CD14-positive monocyte (primary cell): ENCODE data around the gene EFCAB7. TPM values are rescaled to one million over a fixed set of nuclear protein-coding genes. Genes with fewer than 3 reads are reported as not detected.

ENCODE experiments used
- DNase-seq, 3 donors: peaks; one replicate each; pipeline ENCODE4 v3.0.0-alpha.2; 2011 to 2022
- H2AFZ ChIP-seq: 2 replicates; pipeline ENCODE4 v1.6.0; 2012; ENCODE audit warnings: mild to moderate bottlenecking, low read depth, low read length, inconsistent platforms; ENCODE audit not compliant: insufficient read depth, poor library complexity, severe bottlenecking
- H3K27ac ChIP-seq, 2 donors: 1 replicate in 1 of 2; 2 replicates in 1 of 2; pipeline ENCODE4 v1.5.1; 2012 to 2013; ENCODE audit warnings: low read length in 2 of 2, control low read depth in 1 of 2, inconsistent platforms in 1 of 2, low read depth in 1 of 2, mild to moderate bottlenecking in 1 of 2
- H3K27me3 ChIP-seq, 2 donors: one replicate each; pipeline versions ENCODE4 v1.6.0 to v1.6.1; 2011 to 2013; ENCODE audit warnings: low read length in 2 of 2; ENCODE audit not compliant: control insufficient read depth in 2 of 2, insufficient read depth in 2 of 2
- H3K36me3 ChIP-seq, 2 donors: replicated peaks in 1 of 2; 1 replicate in 1 of 2; 2 replicates in 1 of 2; pipeline versions ENCODE4 v1.5.1 to v1.6.1; 2012 to 2013; ENCODE audit warnings: low read length in 2 of 2, control low read depth in 1 of 2, inconsistent platforms in 1 of 2, mild to moderate bottlenecking in 1 of 2; ENCODE audit not compliant: insufficient read depth in 2 of 2, control insufficient read depth in 1 of 2
- H3K4me1 ChIP-seq, 2 donors: 1 replicate in 1 of 2; 2 replicates in 1 of 2; pipeline versions ENCODE4 v1.5.1 to v1.6.1; 2012 to 2013; ENCODE audit warnings: low read length in 2 of 2, control low read depth in 1 of 2, inconsistent platforms in 1 of 2, mild to moderate bottlenecking in 1 of 2, moderate library complexity in 1 of 2; ENCODE audit not compliant: insufficient read depth in 2 of 2, control insufficient read depth in 1 of 2
- H3K4me2 ChIP-seq: replicated peaks from 2 replicates; pipeline ENCODE3; 2012; ENCODE audit warnings: low read length, moderate library complexity, mild to moderate bottlenecking; ENCODE audit not compliant: poor library complexity, severe bottlenecking; ENCODE audit errors: extremely low read depth
- H3K4me3 ChIP-seq, 3 experiments: fragments of 200-600 bp in 1 of 3; sonication (generic) in 1 of 3; replicated peaks in 1 of 3; 1 replicate in 2 of 3; 2 replicates in 1 of 3; pipeline ENCODE4 v1.5.1; 2011 to 2013; ENCODE audit warnings: low read length in 3 of 3, mild to moderate bottlenecking in 3 of 3, control low read depth in 2 of 3, low read depth in 2 of 3, inconsistent platforms in 1 of 3, moderate library complexity in 1 of 3
- H3K79me2 ChIP-seq: 2 replicates; pipeline ENCODE4 v1.6.0; 2012; ENCODE audit warnings: mild to moderate bottlenecking, control low read depth, inconsistent platforms, low read length, moderate library complexity; ENCODE audit not compliant: insufficient read depth
- H3K9ac ChIP-seq: 2 replicates; pipeline ENCODE4 v1.6.0; 2017; ENCODE audit warnings: low read length, mild to moderate bottlenecking; ENCODE audit not compliant: insufficient read depth, poor library complexity, severe bottlenecking
- H3K9me3 ChIP-seq, 2 donors: replicated peaks in 1 of 2; 1 replicate in 1 of 2; 2 replicates in 1 of 2; pipeline versions ENCODE4 v1.5.1 to v1.6.1; 2012 to 2013; ENCODE audit warnings: low read length in 2 of 2, control low read depth in 1 of 2; ENCODE audit not compliant: control insufficient read depth in 1 of 2, insufficient read depth in 1 of 2
- H4K20me1 ChIP-seq: 2 replicates; pipeline ENCODE4 v1.6.0; 2012; ENCODE audit warnings: mild to moderate bottlenecking, low read length, control low read depth, moderate library complexity; ENCODE audit not compliant: insufficient read depth
- H3K27ac Mint-ChIP-seq, 7 donors: one replicate each; pipeline ENCODE4 v1.8.0; 2020; ENCODE audit warnings: mild to moderate bottlenecking in 7 of 7, mixed read lengths in 7 of 7, moderate library complexity in 6 of 7, inconsistent platforms in 2 of 7
- H3K27me3 Mint-ChIP-seq, 3 donors: one replicate each; pipeline ENCODE4 v1.8.0; 2021 to 2022; ENCODE audit warnings: low read depth in 3 of 3, mild to moderate bottlenecking in 3 of 3, mixed read lengths in 3 of 3, moderate library complexity in 3 of 3, inconsistent platforms in 1 of 3
- H3K36me3 Mint-ChIP-seq, 2 donors: one replicate each; pipeline ENCODE4 v1.8.0; 2020; ENCODE audit warnings: mixed read lengths in 2 of 2, inconsistent platforms in 1 of 2, mild to moderate bottlenecking in 1 of 2
- H3K4me1 Mint-ChIP-seq: one replicate; pipeline ENCODE4 v1.8.0; 2020; ENCODE audit warnings: mild to moderate bottlenecking, mixed read lengths
- H3K4me3 Mint-ChIP-seq, 2 donors: one replicate each; pipeline ENCODE4 v1.8.0; 2020; ENCODE audit warnings: mild to moderate bottlenecking in 2 of 2, mixed read lengths in 2 of 2, moderate library complexity in 1 of 2
- H3K9me3 Mint-ChIP-seq, 7 donors: one replicate each; pipeline ENCODE4 v1.8.0; 2020 to 2022; ENCODE audit warnings: mixed read lengths in 7 of 7, mild to moderate bottlenecking in 6 of 7, moderate library complexity in 6 of 7, inconsistent platforms in 2 of 7
- WGBS: methylation state at CpG from one replicate; pipeline ENCODE4 v1.1.5; 2013; ENCODE audit warnings: missing lambda C conversion rate; ENCODE audit not compliant: insufficient coverage; 5-methylcytosine and 5-hydroxymethylcytosine counted together
- intact Hi-C, 2 donors: fragments of 100-400 bp; cut with micrococcal nuclease; formaldehyde crosslinking; loops; one replicate each; pipeline versions ENCODE4 v1.15.0 to v1.15.1; 2023
- polyA plus RNA-seq, 3 donors: library from polyadenylated mRNA; depleted of rRNA in 1 of 3; unstranded in 2 of 3; stranded (reverse) in 1 of 3; fragments of 300-500 nt in 2 of 3; fragments of >200 nt in 1 of 3; fragmentation: Illumina TruSeq in 2 of 3; gene quantifications; 1 replicate in 2 of 3; 2 replicates in 1 of 3; pipeline ENCODE4 v1.2.3, GENCODE V29; 2012 to 2021
- TF ChIP-seq, protein P1 (sequence below): fragments of 200-600 bp; IDR thresholded peaks from one replicate; pipeline ENCODE4 v1.8.0; 2022; ENCODE audit warnings: antibody characterized with exemption, mild to moderate bottlenecking

The EFCAB7 gene
- polyA plus RNA-seq, 3 donors = 0.37 to 2.2 (median 0.92) TPM

DNA sequence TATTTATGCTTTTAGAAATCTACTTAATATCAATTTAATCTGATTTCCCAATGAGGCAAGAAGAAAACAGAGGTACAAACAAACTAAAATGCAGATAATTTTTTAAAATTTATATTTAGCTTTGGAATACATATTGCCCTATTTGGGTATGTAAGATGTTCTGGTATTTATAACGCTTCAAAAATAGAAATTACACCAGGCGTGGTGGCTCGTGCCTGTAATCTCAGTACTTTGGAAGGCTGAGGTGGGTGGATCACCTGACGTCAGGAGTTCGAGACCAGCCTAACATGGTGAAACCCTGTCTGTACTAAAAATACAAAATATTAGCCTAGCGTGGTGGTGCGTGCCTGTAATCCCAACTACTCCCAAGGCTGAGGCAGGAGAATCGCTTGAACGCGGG, 13.6 kb upstream of the EFCAB7 start:
- H3K4me1 Mint-ChIP-seq = no peaks in the 10 kb centered on the region
- Histone ChIP-seq H3K27ac (no peak overlapping the region), H3K9ac (no peak overlapping the region), H3K36me3 (peaks cover 14 to 20% of the 10 kb centered on the region in 2 donors), H2AFZ (no peak overlapping the region), H3K9me3 (no peaks in the 10 kb centered on the region), H3K79me2 (no peaks in the 10 kb centered on the region), H3K4me3 (no peak overlapping the region), H3K4me1 (no peaks in the 10 kb centered on the region), H3K4me2 (no peak overlapping the region), H3K27me3 (no peaks in the 10 kb centered on the region), H4K20me1 (no peaks in the 10 kb centered on the region)
- TF ChIP-seq, protein P1, sequence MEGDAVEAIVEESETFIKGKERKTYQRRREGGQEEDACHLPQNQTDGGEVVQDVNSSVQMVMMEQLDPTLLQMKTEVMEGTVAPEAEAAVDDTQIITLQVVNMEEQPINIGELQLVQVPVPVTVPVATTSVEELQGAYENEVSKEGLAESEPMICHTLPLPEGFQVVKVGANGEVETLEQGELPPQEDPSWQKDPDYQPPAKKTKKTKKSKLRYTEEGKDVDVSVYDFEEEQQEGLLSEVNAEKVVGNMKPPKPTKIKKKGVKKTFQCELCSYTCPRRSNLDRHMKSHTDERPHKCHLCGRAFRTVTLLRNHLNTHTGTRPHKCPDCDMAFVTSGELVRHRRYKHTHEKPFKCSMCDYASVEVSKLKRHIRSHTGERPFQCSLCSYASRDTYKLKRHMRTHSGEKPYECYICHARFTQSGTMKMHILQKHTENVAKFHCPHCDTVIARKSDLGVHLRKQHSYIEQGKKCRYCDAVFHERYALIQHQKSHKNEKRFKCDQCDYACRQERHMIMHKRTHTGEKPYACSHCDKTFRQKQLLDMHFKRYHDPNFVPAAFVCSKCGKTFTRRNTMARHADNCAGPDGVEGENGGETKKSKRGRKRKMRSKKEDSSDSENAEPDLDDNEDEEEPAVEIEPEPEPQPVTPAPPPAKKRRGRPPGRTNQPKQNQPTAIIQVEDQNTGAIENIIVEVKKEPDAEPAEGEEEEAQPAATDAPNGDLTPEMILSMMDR = no peak
- no peak overlapping the region for H3K4me3 Mint-ChIP-seq
- peaks cover 21 to 24% of the 10 kb centered on the region in 2 donors for H3K36me3 Mint-ChIP-seq
- no peak overlapping the region for H3K27ac Mint-ChIP-seq
- no peaks in the 10 kb centered on the region for H3K27me3 Mint-ChIP-seq
- DNase-seq = no peak
- intact Hi-C loops = no loop called here
- peaks cover 0 to 18% (median 3%) of the 10 kb centered on the region in 7 donors for H3K9me3 Mint-ChIP-seq
- 100% methylated on average over 1 of the region's 10 CpGs for WGBS

DNA sequence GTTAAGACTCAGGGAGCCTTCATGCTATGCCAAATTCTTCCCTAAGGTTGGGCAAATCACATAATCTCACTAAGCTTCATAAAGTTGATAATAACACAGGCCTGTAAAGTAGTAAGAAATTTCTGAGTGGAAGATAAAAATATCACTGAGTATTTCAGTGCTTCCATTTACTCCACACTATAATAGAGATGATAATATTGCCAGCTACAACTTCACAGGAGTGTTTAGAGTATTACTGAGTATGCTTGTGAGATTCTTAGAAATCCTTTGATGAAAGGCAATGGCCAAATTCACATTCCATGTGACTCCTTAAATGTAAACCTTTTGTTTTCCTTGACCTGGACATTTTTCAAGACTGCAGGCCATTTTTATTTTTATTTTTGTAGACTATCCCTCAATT, 10.7 kb upstream of the EFCAB7 start:
- no peak for DNase-seq
- Mint-ChIP-seq H3K27me3 (no peaks in the 10 kb centered on the region), H3K4me1 (no peaks in the 10 kb centered on the region), H3K36me3 (peaks cover 6 to 14% of the 10 kb centered on the region in 2 donors), H3K4me3 (no peak overlapping the region), H3K9me3 (peaks cover 0 to 4% (median 2%) of the 10 kb centered on the region in 7 donors), H3K27ac (no peak overlapping the region)
- H3K4me3 ChIP-seq = no peak overlapping the region
- no peak overlapping the region for H2AFZ ChIP-seq
- no peaks in the 10 kb centered on the region for H3K79me2 ChIP-seq
- H3K27me3 ChIP-seq = no peaks in the 10 kb centered on the region
- H3K9me3 ChIP-seq = no peaks in the 10 kb centered on the region
- H4K20me1 ChIP-seq = no peaks in the 10 kb centered on the region
- intact Hi-C loops = no loop called here
- no peak overlapping the region for H3K27ac ChIP-seq
- H3K4me2 ChIP-seq = no peak overlapping the region
- no peak overlapping the region for H3K9ac ChIP-seq
- H3K36me3 ChIP-seq = peaks cover 5 to 6% of the 10 kb centered on the region in 2 donors
- TF ChIP-seq, protein P1 = no peak
- H3K4me1 ChIP-seq = no peaks in the 10 kb centered on the region
